SKM-1 treated with dmso at 0.1 percent for 144 hours (cell line): ENCODE results near the gene WNT2.
"Not testable (repeated sequence)": the region's sequence is repeated elsewhere in the genome, so short reads cannot be mapped to it uniquely, and the experiment has no call there.

Experiments used
- DNase-seq: peaks from one replicate; lab custom pipeline; 2025; ENCODE audit not compliant: unreplicated experiment; lab: John Stamatoyannopoulos, UW

The WNT2 gene

GRCh38 chr7:117312593-117313580 is 10.0 kb downstream of the WNT2 start:
- no peak for DNase-seq

DNA sequence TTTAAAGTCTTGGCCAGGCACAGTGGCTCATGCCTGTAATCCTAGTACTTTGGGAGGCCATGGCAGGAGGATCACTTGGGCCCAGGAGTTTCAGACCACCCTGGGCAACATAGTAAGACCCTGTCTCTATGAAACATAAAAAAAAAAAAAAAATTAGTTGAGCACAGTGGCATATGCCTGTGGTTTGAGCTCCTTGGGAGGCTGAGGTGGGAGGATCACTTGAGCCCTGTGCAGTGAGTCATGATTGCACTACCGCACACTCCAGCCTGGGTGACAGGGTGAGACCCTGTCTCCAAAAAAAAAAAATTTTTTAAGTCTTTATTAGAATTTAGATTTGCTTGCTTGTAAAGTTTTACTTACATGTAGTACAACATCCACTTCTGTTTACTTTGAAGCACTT is 14.0 kb downstream of the WNT2 start:
- no peak for DNase-seq

- DNase-seq = no peak
Observed at GRCh38 chr7:117302396-117302795, 20.5 kb downstream of the WNT2 start.

- DNase-seq = not testable (repeated sequence)
Observed at GRCh38 chr7:117300506-117300905, 22.4 kb downstream of the WNT2 start.

DNA sequence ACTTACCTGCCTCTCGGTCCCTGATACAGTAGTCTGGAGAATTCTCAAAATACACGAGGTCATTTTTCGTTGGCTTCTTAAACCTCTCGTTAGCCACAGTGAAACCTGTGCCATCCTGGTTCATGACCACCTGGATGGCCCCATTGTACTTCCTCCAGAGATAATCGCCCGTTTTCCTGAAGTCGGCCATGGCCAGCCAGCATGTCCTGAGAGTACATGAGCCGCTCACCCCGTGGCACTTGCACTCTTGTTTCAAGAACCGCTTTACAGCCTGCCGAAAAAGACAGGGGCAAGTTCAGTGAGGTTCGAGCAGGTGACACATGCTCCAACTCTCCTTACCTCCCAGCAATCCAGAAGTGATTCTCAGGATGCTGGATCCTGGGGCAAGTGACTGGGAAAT is 25.3 kb downstream of the WNT2 start:
- no peak for DNase-seq

DNA sequence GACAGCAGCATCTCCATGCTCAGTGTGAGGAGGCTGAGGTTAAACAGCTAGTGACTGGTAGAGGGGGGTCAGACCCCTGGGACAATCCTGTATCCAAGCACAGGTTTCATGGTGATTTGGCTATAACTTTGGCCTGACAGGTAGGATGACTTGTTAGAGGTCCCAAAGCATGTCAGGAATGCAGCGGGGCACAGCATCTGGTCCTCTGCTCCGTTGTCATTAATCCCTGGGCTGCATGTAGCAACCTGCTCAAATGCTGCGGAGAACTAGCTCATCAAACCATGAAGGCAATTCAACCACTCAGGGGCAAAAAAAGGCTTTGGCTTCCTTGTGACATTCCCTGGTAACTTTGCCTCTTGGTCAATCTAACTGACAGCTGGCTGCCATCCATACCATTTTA is 26.8 kb downstream of the WNT2 start:
- no peak for DNase-seq

GRCh38 chr7:117285826-117286225 is 37.0 kb downstream of the WNT2 start:
- DNase-seq = no peak

GRCh38 chr7:117284692-117285091 is 38.2 kb downstream of the WNT2 start:
- DNase-seq = no peak

DNA sequence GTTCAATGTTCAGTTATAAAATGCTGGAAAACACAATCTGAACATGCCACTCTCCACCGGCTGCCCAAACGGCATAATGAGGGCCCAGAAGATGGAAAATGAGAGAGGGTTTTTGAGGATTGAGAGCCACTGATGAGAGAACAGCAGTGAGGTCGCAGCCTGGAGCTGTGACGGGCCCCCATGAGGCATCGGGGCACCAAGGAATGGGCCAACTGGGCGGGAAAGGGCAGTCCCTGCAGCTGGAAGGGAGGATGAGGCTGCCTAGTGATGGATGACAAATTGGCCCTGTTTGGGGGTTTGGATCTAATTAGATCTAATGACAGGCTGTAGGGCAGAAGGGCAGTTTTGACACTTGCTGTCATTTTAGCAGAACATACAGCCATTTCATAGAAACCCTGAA is 39.1 kb downstream of the WNT2 start:
- DNase-seq = no peak

DNA sequence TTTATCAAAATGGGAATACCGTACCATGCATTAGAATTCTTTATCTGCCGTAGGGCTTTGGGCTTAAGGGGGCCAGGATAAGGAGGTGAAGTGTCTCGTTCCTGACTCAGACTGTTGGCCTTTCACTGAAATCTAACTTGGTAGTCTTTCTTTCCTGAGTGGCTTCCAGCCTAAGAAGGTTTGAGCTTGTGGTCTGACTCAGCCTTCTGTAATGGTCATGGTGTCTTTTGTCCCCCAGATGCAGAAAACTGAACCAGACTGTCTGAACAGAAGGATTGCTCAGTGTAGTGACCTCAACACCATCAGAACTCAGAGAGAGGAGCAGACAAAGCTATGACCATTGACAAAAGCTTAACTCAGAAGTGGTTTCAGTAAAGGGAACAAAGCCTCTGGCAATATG is 39.5 kb downstream of the WNT2 start:
- DNase-seq = no peak

GRCh38 chr7:117282239-117282812 is 40.5 kb downstream of the WNT2 start:
- DNase-seq = no peak

DNA sequence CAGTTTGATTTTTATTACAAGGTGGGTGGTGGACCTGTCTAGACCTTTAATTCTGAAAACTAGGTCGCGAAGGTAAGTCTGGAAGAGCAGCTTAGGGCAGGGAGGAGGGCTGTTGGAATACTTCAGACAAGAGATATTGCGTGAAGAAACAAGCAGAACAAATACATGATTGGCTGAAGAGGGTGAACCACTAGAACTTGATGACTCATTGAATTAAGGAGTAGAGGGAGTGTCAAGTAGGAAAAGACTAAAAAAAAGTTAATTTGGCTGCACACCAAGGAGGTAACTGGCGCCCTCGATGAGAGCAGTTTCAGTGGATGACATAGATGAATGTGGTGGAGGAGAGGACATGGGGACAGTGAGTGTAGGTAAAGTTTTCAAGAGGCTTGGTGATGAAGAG is 41.3 kb downstream of the WNT2 start:
- no peak for DNase-seq

DNA sequence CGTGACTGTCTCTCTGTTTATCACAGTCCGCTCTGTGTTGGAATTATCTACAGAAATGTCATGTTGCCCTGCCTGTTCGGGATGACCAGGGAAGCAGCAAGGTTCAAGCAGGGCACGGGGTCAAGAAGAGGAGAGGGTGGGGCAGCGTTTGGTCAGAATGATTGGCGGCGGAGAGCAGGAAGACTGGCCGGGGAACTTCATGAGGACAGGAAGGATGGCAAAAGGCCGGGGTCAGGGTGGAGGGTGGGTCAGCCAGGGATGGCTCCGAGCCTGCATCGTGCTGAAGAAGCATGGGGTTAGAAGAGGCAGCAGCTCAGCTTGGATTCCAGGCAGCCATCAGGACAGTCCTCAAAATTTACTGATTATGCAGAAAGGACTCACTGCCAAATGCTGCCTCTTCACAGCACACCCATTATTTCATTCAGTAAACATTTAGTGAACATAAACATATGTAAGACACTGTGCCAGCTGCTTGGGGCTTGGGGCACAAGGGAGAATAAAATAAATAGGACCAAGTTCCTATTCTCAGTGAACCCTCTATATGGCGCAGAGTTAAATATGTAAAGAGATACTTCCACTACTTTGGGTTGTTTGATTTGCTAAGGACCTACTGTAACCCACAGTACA is 42.8 kb downstream of the WNT2 start:
- no peak for DNase-seq

DNA sequence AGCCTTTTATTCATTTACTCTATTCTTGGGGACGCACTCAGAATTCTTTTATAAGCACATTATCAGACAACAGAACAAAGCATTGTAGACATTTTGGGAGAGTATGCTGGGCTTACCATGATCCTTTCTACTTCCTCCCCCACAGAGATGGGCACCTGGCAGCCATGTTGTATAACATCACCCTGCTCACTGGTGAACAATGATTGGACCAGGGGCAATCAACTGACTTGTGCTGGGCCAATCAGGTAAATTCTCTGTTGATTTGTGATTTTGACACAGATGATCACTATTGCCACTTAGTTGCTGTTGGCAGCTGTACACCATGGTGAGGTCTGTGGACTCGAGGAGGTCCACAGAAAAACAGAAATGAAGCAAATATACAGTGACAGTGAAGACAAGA is 43.7 kb downstream of the WNT2 start:
- no peak for DNase-seq

GRCh38 chr7:117278040-117278439 is 44.8 kb downstream of the WNT2 start:
- no peak for DNase-seq

DNA sequence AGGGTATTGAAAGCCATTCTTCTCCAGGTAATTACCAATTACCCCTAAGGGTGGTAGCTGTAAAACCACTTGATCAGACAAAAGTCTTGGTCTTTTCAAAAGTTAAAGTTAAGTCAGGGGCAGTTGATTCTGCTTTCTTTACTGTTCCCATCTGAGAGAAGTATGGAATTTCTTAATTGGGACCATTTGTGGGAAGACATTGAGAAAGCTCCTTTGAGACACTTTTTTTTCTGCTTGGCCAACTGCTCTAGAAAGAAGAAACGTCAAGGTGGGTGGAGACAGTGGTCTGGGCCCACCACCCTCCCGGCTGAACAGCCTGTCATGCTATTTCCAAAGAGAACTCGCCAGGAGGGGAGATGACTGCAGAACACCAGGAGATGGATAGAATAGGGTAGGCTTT is 45.3 kb downstream of the WNT2 start:
- no peak for DNase-seq

DNA sequence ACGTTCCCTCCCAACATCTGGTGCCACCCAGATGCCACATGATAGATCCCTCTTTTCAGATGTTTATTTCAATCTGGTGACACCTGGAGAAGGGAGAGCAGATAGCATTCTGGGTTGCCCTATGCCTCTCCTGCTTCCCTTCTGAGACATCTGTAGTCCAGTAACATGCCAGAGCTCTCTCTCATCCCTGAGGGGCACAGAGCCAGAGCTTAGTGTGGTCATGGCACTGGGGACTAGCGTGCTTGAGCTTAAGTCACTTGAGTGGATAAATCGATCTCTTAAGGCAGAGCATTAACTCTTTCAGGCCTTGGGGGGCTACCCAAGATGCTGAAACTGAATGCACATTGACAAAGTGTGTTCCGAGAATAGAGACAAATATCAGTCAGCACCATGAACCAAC is 47.9 kb downstream of the WNT2 start:
- DNase-seq = no peak

- DNase-seq = no peak
Observed at GRCh38 chr7:117273814-117274225, 49.0 kb downstream of the WNT2 start.

- no peak for DNase-seq
Observed at GRCh38 chr7:117273325-117273724, 49.5 kb downstream of the WNT2 start.

DNA sequence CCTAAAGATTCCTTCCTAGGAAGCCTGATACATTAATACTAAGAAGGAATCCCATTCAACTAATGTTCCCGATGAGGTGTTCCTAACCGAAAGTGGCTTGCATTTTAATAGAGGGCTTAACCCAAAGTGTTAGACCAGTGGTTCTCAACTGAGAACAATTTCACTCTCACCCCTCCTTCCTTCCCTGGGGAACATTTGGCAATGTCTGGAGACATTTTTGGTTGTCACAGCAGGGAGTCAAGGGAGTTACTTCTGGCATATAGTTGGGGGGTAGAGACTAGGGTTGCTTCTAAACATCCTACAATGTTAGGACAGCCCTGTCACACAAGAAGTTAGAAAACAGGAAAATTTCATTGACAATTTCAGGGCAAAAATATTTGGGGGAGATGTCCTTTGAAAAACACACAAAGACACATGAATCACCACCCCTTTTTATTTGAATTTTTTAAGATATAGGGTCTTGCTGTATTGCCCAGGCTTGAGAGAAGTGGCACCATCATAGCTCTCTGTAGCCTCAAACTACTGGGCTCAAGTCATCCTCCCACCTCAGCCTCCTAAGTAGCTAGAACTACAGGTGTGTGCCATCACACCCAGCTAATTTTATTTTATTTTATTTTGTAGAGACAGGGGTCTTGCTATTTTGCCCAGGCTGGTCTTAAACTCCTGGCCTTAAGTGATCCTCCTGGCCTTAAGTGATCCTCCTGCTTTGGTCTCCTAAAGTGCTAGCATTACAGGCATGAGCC is 50.7 kb downstream of the WNT2 start:
- no peak for DNase-seq

DNA sequence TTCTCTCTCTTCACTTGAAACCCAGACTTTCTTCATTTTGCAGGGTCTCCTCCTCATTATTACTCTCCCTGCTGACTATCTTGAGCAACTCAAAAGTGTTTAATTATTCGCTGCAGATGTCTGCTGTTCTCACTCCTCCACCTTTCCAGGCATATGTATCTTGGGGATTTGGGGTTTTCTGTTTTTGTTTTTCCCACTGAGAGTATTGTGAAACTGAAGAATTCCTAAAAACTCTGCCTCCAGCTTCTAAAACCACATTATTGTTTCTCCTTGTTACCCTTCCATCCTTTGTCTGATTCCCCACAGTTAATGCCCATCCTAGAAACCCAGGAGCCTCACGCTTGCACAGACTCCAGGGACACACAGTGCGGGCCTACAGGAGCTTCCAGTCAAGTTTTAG is 51.3 kb downstream of the WNT2 start:
- no peak for DNase-seq
